Left ventricle myocardium inferior (tissue), 1 donor: ENCODE measurements around the gene UNC13A. TPM values are rescaled to one million over a fixed set of nuclear protein-coding genes. Genes with fewer than 3 reads are reported as not detected.

Experiments used
- DNase-seq: peaks from one replicate; pipeline ENCODE4 v3.0.0-alpha.2; 2020
- H3K27ac ChIP-seq: fragments of 200-600 bp; replicated peaks from 2 replicates; pipeline ENCODE4 v1.8.0; 2021
- H3K27me3 ChIP-seq: fragments of 200-600 bp; 2 replicates; pipeline ENCODE4 v1.8.0; 2021; ENCODE audit warnings: low read depth
- H3K36me3 ChIP-seq: fragments of 200-600 bp; 2 replicates; pipeline ENCODE4 v1.8.0; 2021
- H3K4me1 ChIP-seq: fragments of 200-600 bp; 2 replicates; pipeline ENCODE4 v1.8.0; 2021
- H3K4me3 ChIP-seq: fragments of 200-600 bp; 2 replicates; pipeline ENCODE4 v1.8.0; 2021; ENCODE audit warnings: mild to moderate bottlenecking, moderate library complexity
- H3K9me3 ChIP-seq: fragments of 200-600 bp; replicated peaks from 2 replicates; pipeline ENCODE4 v1.8.0; 2021
- intact Hi-C: fragments of 100-400 bp; cut with micrococcal nuclease; formaldehyde crosslinking; loops from one replicate; pipeline ENCODE4 v1.11.0; 2022
- total RNA-seq: library from RNA; stranded (reverse); fragmentation: NEBNext Ultra II Directional; extraction: Animal tissue kit (Norgen Biotek cat#: 25700); gene quantifications from one replicate; pipeline ENCODE4 v1.2.1, GENCODE V29; 2021
- TF ChIP-seq, protein P1 (sequence below): fragments of 200-600 bp; IDR thresholded peaks from 2 replicates; pipeline ENCODE4 v1.8.0; 2021; ENCODE audit warnings: antibody characterized with exemption, mild to moderate bottlenecking, borderline replicate concordance
- donor health status: DM: no; HTN: yes; CAD: no; lungs with severe emphysema.

The UNC13A gene
- total RNA-seq, 1 donor from 2014 or later, result 0.05 TPM

DNA sequence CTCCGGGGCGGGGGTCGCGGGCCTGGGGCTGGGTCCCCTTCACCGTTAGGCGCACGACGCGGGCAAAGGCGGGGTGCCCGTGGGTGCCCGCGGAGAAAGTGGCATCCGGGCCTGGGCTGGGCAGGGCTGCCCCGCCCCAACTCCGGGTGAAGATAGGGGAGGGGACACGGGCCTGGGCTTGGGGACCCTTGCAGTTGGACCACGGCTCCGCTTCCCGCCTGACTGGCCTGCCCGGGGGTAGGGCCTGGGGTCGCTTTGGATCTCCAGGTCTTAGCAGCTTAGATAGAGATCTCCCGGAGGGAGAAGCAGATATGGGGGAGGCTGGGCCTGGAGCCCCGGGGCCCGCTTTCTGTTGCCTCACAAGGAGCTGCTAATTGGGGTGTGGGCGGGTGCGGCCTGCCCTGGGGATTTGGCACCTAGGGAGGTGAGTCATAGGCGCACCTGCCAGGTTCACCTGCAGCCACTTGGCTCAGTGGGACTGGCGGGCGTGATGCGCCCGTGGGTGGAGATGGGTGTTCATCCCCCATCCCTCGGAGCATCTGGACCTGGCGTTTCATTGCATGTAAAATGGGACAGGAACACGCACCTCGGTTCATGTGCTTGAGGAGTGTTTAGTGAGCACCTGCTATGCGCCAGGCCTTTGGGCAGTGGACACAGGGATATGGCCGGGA lies 31.7 kb upstream of the UNC13A start:
- Histone ChIP-seq H3K9me3 (no peaks in the 10 kb centered on the region), H3K36me3 (peaks cover 18% of the 10 kb centered on the region), H3K27ac (peak overlapping the region; percentile 67), H3K4me1 (peaks cover 63% of the 10 kb centered on the region), H3K4me3 (peak overlapping the region; percentile 96), H3K27me3 (no peaks in the 10 kb centered on the region)
- intact Hi-C loops, result no loop called here
- no peak for DNase-seq
- TF ChIP-seq, protein P1, sequence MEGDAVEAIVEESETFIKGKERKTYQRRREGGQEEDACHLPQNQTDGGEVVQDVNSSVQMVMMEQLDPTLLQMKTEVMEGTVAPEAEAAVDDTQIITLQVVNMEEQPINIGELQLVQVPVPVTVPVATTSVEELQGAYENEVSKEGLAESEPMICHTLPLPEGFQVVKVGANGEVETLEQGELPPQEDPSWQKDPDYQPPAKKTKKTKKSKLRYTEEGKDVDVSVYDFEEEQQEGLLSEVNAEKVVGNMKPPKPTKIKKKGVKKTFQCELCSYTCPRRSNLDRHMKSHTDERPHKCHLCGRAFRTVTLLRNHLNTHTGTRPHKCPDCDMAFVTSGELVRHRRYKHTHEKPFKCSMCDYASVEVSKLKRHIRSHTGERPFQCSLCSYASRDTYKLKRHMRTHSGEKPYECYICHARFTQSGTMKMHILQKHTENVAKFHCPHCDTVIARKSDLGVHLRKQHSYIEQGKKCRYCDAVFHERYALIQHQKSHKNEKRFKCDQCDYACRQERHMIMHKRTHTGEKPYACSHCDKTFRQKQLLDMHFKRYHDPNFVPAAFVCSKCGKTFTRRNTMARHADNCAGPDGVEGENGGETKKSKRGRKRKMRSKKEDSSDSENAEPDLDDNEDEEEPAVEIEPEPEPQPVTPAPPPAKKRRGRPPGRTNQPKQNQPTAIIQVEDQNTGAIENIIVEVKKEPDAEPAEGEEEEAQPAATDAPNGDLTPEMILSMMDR, result no peak

DNA sequence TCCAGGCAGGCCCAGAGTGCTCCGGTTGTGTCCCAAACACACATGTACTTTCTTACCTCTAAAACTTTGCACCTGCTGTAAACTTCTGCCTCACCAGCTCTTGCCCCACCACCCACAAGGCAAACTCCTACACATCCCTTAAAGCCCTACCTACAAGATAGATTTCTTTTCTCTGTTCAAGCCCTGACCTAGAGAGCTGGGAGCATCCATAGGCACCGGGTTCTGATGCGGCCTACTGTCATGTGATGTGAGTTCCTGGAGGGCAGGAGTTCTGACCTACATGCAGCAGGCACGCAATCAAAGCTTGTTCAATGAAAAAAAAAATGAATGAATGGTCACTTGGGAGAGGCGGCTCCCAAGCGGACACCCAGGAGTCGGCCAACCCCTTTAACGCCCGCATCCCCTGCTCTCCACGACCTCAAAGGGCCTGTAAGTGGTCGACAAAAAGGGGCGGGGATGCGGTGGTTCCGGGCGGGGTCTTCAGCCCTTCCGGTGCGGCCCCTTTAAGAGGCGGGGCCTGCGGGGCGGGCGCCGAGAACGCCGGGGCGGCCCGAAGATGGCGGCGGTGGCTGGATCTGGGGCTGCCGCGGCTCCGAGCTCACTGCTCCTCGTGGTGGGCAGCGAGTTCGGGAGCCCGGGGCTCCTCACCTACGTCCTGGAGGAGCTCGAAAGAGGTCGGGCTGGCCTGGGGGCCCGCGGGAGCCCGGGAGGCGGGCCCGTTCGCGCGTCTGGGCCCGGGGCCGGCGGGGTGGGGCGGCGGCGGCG lies 31.0 kb upstream of the UNC13A start, which contains the start of gene MAP1S:
Gene MAP1S, plus strand, starts transcription at position 534 of the 765 bp plus-strand sequence. Its CDS starts 23 bp downstream, at position 557.
- peak within 1 kb of the TSS; percentile 67 for H3K27ac ChIP-seq
- H3K4me1 ChIP-seq, result peaks cover 63% of the 10 kb centered on the region
- H3K36me3 ChIP-seq, result peaks cover 11% of the 10 kb centered on the region
- TF ChIP-seq, protein P1, result no peak
- peak; percentile 64 for DNase-seq
- no peaks in the 10 kb centered on the region for H3K9me3 ChIP-seq
- H3K4me3 ChIP-seq, result peak within 1 kb of the TSS; percentile 96
- intact Hi-C loops, result no loop called here
- H3K27me3 ChIP-seq, result no peaks in the 10 kb centered on the region

DNA sequence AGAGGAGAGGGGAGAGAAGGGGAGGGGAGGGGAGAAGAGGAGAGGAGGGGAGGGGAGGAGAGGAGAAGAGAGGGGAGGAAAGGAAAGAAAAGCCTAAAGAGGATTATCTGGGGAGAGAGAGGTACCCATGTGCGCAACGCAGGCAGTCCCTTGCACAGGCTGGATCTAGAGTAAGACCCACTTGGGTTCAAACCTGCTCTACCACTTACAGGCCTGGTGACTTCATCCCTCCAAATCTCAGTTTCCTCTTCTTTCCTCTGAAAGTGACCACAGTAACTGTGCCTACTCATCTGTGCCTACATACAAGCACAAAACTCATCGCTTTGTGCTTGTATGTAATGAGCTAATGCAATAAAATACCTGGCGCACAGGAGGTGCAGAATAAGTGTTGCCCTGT lies 30.4 kb upstream of the UNC13A start:
- H3K27ac ChIP-seq, result no peak overlapping the region
- DNase-seq, result no peak
- TF ChIP-seq, protein P1, result no peak
- H3K9me3 ChIP-seq, result no peaks in the 10 kb centered on the region
- H3K4me3 ChIP-seq, result peak overlapping the region; percentile 96
- H3K4me1 ChIP-seq, result peaks cover 60% of the 10 kb centered on the region
- H3K36me3 ChIP-seq, result peaks cover 5% of the 10 kb centered on the region
- no peaks in the 10 kb centered on the region for H3K27me3 ChIP-seq
- intact Hi-C loops, result no loop called here

DNA sequence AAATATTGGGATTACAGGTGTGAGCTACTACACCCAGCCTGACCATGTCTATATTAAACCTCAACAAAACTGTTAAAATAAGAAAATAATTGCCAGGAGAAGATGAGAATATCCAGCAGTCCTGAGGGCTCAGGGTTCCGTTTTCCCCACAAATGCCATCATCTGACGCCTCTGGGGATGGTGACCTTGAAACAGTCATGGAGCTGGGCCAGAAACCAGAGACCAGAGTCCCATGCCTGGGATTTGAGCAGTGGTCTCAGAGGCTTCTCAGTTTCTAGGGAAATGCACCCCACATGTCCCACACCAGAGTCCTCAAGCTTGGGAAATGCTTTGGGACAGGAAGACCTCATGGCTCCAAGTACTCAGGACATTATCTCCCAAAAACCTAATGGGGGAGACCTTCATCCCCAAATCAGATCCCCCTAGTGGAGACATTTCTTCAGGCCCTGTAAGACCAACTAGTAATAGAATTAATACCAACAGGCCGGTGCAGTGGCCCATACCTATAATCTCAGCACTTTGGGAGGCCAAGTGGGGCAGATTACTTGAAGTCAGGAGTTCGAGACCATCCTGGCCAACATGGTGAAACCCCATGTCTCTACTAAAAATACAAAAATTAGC lies 28.3 kb upstream of the UNC13A start:
- no peaks in the 10 kb centered on the region for H3K27me3 ChIP-seq
- H3K36me3 ChIP-seq, result no peaks in the 10 kb centered on the region
- TF ChIP-seq, protein P1, result no peak
- H3K4me1 ChIP-seq, result peaks cover 41% of the 10 kb centered on the region
- no peak for DNase-seq
- no peaks in the 10 kb centered on the region for H3K9me3 ChIP-seq
- intact Hi-C loops, result no loop called here
- no peak overlapping the region for H3K4me3 ChIP-seq
- H3K27ac ChIP-seq, result no peak overlapping the region

DNA sequence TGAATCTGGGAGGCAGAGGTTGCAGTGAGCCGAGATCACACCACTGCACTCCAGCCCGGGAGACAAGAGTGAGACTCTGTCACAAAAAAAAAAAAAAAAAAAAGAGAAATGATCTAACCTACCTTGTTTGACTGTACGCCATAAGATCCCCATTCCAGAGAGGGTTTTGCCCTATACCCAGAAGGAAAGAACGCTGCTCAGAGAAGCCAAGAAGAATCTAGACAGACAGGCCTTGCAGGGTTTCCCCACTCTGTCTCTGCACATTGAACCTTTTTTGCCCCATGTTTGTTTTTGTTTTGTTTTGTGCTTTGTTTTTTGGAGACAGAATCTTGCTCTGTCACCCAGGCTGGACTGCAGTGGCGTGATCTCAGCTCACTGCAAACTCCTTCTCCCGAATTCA lies 23.7 kb upstream of the UNC13A start:
- Histone ChIP-seq H3K27me3 (peaks cover 8% of the 10 kb centered on the region), H3K27ac (no peak overlapping the region), H3K9me3 (no peaks in the 10 kb centered on the region), H3K4me1 (peaks cover under 1% of the 10 kb centered on the region), H3K4me3 (no peak overlapping the region), H3K36me3 (no peaks in the 10 kb centered on the region)
- intact Hi-C loops, result no loop called here
- DNase-seq, result no peak
- TF ChIP-seq, protein P1, result no peak
